ENCODE measurements around the gene IRAK2.

DNA sequence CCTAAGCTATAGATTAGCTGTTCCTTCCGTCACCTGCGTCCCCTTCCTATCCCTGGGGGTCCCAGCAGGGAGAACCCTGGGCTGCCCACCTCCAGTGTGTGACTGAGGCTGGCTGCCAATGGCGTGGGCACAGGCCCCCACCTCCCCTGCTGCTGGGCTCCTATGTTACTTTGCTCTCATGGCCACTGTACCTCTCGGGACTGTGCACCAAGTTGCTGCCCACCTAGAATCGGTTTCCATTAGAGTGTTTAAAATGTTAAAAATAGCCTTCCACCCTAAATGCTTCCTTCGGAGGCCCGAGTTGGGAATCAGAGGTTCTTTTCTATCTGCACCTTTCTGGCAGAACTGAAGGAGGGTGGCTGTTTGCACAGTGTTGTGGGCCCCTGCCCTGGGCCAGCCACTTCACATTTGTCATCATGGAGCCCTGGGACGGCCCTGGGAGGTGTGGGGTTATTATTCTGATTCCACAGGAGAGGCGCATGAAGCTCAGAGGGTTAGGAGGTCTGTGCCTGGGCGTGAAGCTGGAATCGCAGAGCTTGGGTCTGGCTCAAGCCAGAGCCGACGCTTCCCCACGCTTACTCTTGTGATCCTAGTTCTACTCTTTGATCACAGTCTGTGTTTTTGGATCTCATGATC, 29.1 kb downstream of the IRAK2 start:
- TF ChIP-seq, protein P1, sequence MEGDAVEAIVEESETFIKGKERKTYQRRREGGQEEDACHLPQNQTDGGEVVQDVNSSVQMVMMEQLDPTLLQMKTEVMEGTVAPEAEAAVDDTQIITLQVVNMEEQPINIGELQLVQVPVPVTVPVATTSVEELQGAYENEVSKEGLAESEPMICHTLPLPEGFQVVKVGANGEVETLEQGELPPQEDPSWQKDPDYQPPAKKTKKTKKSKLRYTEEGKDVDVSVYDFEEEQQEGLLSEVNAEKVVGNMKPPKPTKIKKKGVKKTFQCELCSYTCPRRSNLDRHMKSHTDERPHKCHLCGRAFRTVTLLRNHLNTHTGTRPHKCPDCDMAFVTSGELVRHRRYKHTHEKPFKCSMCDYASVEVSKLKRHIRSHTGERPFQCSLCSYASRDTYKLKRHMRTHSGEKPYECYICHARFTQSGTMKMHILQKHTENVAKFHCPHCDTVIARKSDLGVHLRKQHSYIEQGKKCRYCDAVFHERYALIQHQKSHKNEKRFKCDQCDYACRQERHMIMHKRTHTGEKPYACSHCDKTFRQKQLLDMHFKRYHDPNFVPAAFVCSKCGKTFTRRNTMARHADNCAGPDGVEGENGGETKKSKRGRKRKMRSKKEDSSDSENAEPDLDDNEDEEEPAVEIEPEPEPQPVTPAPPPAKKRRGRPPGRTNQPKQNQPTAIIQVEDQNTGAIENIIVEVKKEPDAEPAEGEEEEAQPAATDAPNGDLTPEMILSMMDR (IDR thresholded peaks at IDR 0.05), result no peak
- TF ChIP-seq POLR2A (IDR thresholded peaks at IDR 0.05), result no peak
- no peak for TF ChIP-seq POLR2AphosphoS5 (IDR thresholded peaks at IDR 0.05)
